ENCODE results near the gene COL5A1.

COL5A1 gene

DNA sequence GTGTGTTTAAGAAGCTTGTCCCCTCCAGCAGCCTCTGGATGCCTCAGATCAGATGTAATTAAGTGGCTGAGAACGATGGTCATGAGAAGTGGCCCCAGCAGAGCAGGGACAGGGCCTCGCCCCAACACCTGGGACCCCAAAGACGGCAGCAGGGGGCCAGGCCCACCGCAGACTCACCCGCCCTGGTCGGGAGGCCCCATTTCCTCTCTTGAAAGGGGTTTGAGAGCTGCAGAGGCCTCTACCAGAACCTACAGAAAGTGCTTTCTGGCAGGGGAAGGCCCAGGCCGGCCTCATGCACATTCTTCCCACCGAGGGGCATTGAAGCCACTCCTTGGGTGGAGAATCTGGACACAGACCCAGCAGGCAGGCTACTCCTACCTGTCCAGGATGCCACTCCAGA, 153.8 kb downstream of the COL5A1 start:
- no peak for DNase-seq

- no peak for DNase-seq
These were observed 155.3 kb downstream of the COL5A1 start for GRCh38 chr9:134796882-134797281.

- DNase-seq = no peak
These were observed 159.3 kb downstream of the COL5A1 start for GRCh38 chr9:134800791-134801339.

DNA sequence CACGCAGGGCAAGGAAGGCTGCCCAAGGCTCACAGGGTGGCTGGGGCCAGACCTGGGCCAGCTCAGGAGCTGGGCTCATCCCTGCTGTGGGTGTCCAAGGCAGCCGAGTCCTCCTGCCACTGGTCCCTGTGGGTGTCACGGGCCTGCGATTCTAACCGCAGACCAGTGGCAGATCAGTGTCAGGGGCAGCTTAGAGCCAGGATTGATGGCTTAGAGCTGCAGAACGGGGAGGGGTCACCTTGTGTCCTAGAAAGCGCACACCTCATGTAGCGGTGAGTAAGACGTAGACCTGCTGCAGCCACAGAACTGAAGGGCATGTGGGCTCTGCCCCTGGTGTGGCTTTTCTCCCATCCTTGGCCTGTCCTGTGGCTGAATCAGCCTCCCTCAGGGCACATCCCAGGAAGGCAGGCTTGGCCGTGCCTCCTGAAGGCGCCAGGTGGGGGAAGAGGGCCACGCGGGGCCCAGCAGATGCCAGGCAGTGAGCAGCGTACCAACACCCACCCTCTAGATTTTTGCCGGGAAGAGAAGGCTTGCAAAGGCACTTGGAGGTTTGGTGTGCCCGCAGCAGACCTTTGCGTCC, 160.7 kb downstream of the COL5A1 start:
- DNase-seq = no peak

GRCh38 chr9:134804871-134805270, 163.3 kb downstream of the COL5A1 start:
- DNase-seq = no peak

DNA sequence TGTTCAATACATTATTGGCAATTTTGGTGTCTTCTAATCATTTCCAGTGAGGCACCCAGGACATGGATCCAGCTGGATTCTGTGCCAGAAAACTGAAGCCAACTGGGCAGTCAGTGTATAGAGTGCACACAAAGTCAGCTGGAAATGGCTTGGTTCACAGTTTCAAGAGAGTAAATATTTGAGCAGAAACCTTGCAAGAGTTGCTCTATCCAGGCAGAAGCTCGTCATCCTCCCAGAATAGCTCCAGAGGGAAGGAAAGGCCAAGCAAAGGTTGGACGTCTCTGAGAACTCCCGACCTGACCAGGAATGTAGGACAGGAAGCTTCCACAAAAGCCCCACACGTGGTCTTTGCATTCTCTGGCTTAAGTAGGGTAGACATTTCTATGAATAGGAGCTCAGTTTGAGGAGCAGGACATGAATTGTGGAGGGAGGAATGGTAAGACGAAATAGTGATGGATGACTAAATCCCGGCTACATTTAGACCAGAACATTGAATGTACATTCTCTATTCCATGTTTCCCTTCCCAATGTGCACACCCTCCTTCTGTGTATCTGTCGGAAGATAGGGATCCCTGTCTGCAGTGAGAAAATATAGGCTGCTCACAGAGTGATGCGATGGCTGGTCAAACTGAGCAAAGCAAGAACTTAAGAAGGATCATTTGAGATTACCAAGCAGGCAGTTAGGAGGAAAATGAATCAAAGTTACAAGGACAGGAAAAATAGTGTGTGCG, 166.3 kb downstream of the COL5A1 start:
- DNase-seq = no peak

GRCh38 chr9:134808447-134808792, 166.8 kb downstream of the COL5A1 start:
- DNase-seq = no peak

DNA sequence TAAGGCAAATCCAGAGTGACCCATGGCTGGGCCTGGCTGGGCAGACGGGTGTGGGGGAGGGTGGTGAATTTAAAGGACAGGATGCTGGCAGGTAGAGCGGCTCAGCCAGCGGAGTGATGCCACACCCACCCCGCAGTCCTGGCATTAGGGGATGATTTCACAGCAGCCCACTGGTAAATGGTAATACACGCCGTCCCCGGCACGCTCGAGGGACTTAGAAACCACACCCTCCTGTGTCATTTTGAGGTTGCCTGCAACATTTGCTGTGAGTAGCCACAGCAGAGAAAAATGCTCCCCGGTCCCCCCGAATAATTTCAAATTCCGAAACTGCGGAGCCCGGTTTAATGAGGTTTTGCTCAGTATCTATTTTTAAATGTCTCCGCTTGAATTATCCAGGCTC, 167.7 kb downstream of the COL5A1 start:
- no peak for DNase-seq

- DNase-seq = no peak
These were observed 168.2 kb downstream of the COL5A1 start for GRCh38 chr9:134809826-134810225.

DNA sequence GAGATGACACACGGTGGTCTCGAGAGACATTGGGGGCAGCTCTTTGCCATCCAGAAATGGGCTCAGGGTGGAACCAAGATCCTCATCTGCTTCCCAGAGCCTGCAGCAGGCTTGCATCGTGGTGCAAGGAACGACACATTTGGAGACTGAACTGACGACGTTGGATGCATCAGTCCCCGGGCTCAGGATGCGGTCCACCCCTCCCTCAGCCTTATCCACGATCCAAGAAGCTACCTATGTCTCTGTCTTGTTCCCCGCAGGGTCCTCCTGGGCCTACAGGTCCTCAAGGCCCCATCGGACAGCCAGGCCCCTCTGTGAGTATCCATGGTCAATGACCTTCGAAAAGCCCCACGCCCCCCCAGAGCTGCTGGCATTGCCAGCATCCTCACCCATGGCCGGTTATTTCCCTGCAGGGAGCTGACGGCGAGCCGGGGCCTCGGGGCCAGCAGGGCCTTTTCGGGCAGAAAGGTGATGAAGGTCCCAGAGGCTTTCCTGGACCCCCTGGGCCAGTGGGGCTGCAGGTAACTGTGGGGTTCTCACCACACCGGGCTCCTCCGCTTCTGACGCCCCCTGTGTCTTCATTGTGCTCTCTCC, 169.6 kb downstream of the COL5A1 start:
- no peak for DNase-seq

- DNase-seq = no peak
These were observed 170.2 kb downstream of the COL5A1 start for GRCh38 chr9:134811673-134812342.

DNA sequence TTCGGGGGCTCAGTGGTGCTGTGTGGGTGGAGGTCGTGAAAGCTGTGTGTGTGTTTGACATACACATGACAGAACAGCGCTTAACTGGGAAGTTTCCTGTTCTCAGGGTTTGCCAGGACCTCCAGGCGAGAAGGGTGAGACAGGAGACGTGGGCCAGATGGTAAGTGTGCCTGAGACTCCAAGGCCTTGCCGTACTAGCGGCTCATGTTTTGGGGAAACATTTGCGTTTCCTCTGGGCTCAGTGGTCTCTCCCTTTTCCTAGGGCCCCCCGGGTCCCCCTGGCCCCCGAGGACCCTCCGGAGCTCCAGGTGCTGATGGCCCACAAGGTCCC, 170.7 kb downstream of the COL5A1 start:
- no peak for DNase-seq

DNA sequence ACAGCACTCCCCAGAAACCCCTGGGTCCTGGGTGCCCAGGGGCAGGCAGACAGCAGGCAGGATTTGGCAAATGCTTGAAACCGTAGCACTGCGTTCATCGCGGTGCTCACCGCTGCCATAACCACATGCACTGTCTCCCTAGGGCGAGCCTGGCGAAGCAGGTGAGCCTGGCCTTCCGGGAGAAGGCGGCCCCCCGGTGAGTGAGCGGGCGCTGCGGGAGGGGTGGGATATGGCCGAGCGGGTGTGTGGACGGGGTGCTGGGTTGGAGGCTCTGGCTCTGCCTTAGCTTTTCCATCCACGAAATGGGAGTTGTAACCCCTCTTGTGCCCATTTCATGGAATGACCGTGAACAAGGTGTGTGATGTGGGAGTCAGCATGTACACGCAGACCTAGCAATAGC, 172.2 kb downstream of the COL5A1 start:
- DNase-seq = no peak

- DNase-seq = no peak
These were observed 173.1 kb downstream of the COL5A1 start for GRCh38 chr9:134814598-134815215.

DNA sequence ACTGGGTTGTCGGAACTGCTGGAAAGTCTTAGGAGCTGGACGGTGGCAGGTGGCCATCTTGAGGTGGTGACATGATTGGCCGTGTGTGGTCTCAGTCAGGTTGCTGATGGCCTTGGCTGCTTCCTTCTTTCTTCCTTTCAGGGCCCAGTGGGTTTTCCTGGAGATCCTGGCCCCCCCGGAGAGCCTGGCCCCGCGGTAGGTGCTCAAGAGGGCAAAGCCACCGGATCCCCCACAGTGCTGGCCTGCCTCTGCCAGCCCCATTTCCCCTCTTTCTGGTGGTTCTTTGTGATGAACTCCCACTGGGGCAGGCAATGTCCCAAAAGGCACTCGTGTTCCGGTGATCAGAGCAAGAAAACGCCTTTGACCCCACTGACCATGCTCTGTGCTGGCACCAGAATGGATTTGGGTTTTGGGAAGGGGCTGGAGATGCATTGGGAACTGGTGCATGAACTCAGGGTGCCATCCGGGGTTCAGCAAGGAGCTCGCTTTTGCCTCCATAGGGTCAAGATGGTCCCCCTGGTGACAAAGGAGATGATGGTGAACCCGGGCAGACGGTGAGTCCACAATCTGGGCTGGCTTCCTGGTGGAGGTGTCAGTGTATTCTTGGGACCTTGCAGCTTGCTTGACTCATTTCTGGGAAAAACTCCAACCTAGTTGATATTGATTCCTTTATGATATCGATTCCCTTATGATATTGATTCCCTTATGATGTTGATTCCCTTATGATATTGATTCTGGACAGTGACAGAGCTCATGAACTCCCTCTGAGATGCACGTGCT, 174.0 kb downstream of the COL5A1 start:
- DNase-seq = no peak

GRCh38 chr9:134816264-134816663, 174.7 kb downstream of the COL5A1 start:
- no peak for DNase-seq

GRCh38 chr9:134818000-134818568, 176.5 kb downstream of the COL5A1 start:
- no peak for DNase-seq

DNA sequence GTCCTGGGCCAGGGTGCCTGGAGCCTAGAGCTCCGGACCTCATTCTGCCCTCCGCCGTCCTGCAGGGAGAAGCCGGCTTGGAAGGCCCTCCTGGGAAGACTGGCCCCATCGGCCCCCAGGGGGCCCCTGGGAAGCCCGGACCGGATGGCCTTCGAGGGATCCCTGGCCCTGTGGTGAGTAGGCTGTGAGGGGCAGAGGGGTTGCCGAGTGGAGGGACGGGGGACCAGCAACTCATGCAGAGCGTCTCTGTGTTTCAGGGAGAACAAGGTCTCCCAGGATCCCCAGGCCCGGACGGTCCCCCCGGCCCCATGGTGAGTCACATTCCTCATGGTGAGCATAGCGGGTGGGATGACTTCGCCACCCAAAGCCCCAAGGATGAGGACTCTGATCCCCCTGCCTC, 177.0 kb downstream of the COL5A1 start:
- DNase-seq = no peak

GRCh38 chr9:134820901-134821300, 179.3 kb downstream of the COL5A1 start:
- no peak for DNase-seq

DNA sequence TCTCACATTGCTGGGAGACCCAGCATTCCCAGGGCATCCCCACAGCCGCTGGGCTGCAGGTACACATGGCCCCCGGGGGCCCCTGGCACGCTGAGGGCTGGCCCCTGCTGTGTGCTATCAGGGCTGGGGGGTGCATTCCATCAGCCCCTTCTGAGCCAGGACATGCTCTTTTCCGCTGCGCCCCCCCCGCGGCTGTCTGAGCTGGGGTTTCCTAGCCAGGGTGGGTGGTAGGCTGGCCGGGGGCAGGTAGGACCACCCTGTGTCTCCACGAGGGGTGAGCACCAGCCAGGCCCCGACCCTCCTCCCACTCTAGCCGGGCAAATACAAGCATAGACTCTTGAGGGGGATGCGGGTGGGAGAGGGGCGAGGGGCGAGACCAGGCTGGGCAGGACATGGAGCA, 180.9 kb downstream of the COL5A1 start:
- no peak for DNase-seq

DNA sequence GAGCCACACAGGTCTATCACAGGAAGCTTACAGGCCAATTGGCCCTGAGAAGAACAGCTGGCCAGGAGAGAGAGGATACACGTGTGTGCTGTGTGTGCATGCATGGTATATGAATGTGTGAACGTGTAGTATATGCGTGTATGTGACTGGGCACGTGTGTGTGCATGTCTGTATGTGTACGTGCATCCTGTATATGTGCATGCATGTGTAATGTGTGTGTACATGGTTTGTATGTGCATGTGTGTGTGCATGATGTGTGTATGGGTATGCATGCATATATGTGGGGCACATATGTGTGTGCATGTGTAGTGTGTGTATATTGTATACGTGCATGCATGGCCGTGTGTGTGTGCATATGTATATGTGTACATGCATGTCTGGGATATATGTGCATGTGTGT, 182.0 kb downstream of the COL5A1 start:
- DNase-seq = no peak

DNA sequence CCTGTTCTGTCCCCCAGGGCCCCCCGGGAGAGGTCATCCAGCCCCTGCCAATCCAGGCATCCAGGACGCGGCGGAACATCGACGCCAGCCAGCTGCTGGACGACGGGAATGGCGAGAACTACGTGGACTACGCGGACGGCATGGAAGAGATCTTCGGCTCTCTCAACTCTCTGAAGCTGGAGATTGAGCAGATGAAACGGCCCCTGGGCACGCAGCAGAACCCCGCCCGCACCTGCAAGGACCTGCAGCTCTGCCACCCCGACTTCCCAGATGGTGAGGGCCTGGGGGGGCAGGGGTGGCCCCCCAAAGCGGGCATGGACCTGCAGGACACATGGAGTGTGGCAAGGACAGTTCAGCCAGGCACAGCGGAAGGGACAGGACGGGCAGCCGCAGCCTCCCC, 183.0 kb downstream of the COL5A1 start:
- no peak for DNase-seq

Measured in NK-92 treated with Interleukin-12 subunit alpha and Interleukin-12 subunit beta, amount 100 ng/mL, for 24 hours (cell line).